NK-92 (cell line): Measurements from ENCODE around the gene SCFD2.
"Not testable (repeated sequence)": the region's sequence is repeated elsewhere in the genome, so short reads cannot be mapped to it uniquely, and the experiment has no call there.

Experiments used
- DNase-seq: peaks from one replicate; lab custom pipeline; 2025; ENCODE audit not compliant: unreplicated experiment; lab: John Stamatoyannopoulos, UW

SCFD2 gene

GRCh38 chr4:53192496-53192895 is 173.4 kb downstream of the SCFD2 start:
- DNase-seq, result no peak

GRCh38 chr4:53191997-53192396 is 173.9 kb downstream of the SCFD2 start:
- no peak for DNase-seq

GRCh38 chr4:53189011-53189410 is 176.8 kb downstream of the SCFD2 start:
- no peak for DNase-seq

GRCh38 chr4:53186714-53187358 is 179.0 kb downstream of the SCFD2 start:
- no peak for DNase-seq

- DNase-seq, result no peak
These were observed 179.8 kb downstream of the SCFD2 start for GRCh38 chr4:53185869-53186585.

GRCh38 chr4:53183754-53184153 is 182.1 kb downstream of the SCFD2 start:
- no peak for DNase-seq

GRCh38 chr4:53177751-53178150 is 188.1 kb downstream of the SCFD2 start:
- DNase-seq, result not testable (repeated sequence)

GRCh38 chr4:53175640-53176039 is 190.2 kb downstream of the SCFD2 start:
- no peak for DNase-seq

- DNase-seq, result no peak
These were observed 191.0 kb downstream of the SCFD2 start for GRCh38 chr4:53174823-53175222.

GRCh38 chr4:53173576-53173975 is 192.3 kb downstream of the SCFD2 start:
- DNase-seq, result no peak

GRCh38 chr4:53171797-53172196 is 194.1 kb downstream of the SCFD2 start:
- DNase-seq, result no peak

- no peak for DNase-seq
These were observed 195.9 kb downstream of the SCFD2 start for GRCh38 chr4:53169695-53170617.

GRCh38 chr4:53168228-53168627 is 197.6 kb downstream of the SCFD2 start:
- DNase-seq, result no peak

- DNase-seq, result no peak
These were observed 202.9 kb downstream of the SCFD2 start for GRCh38 chr4:53162969-53163368.

- no peak for DNase-seq
These were observed 204.0 kb downstream of the SCFD2 start for GRCh38 chr4:53161787-53162433.

GRCh38 chr4:53161051-53161786 is 204.6 kb downstream of the SCFD2 start:
- no peak for DNase-seq

- DNase-seq, result no peak
These were observed 209.0 kb downstream of the SCFD2 start for GRCh38 chr4:53156896-53157295.

- DNase-seq, result no peak
These were observed 213.4 kb downstream of the SCFD2 start for GRCh38 chr4:53152467-53152866.

- DNase-seq, result no peak
These were observed 214.4 kb downstream of the SCFD2 start for GRCh38 chr4:53151489-53151788.

GRCh38 chr4:53150631-53151488 is 215.0 kb downstream of the SCFD2 start:
- no peak for DNase-seq
